ENCODE data around the gene CAMKMT.

CAMKMT gene

DNA sequence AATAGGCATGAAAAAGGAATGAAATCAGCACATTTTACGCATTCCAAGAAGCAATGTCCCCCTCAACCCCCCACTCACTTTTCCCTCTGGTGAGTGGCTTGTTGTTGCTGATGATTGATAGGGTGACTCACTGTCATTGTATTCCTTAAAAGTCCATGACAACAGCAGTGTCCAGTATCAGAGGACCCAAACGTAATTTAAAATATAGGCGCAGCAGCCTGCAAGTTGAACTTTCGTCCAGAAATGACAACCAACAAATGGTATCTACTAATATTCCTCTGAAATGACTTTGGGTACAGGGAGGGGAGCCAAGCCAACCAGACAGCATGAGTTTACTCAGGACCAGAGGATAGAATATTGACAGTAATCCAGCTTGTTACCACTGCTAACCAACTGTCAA lies 396.8 kb downstream of the CAMKMT start:
- TF ChIP-seq ZBTB7A (IDR thresholded peaks at IDR 0.05; ENCODE audit: low read depth) (no peak), TAF1 (IDR thresholded peaks at IDR 0.05; ENCODE audit: low read depth) (no peak), CEBPB (IDR thresholded peaks at IDR 0.05) (no peak), EP300 (IDR thresholded peaks at IDR 0.05; ENCODE audit: borderline replicate concordance) (no peak), MAX (IDR thresholded peaks at IDR 0.05) (no peak), NFIC (IDR thresholded peaks at IDR 0.05) (no peak), REST (IDR thresholded peaks at IDR 0.05; ENCODE audit: low read depth) (no peak), CREB1 (IDR thresholded peaks at IDR 0.05; ENCODE audit: low read depth) (no peak), FOXM1 (IDR thresholded peaks at IDR 0.05; ENCODE audit: borderline replicate concordance, low read depth) (no peak), USF1 (IDR thresholded peaks at IDR 0.05) (no peak), EGR1 (IDR thresholded peaks at IDR 0.05) (no peak), YY1 (IDR thresholded peaks at IDR 0.05; ENCODE audit: low read depth) (no peak), TEAD4 (IDR thresholded peaks at IDR 0.05) (no peak)

GRCh38 chr2:44759823-44760222 lies 398.1 kb downstream of the CAMKMT start:
- TF ChIP-seq TEAD4 (IDR thresholded peaks at IDR 0.05) (no peak), EP300 (IDR thresholded peaks at IDR 0.05; ENCODE audit: borderline replicate concordance) (no peak), CREB1 (IDR thresholded peaks at IDR 0.05; ENCODE audit: low read depth) (no peak), TCF12 (IDR thresholded peaks at IDR 0.05; ENCODE audit: low read depth) (no peak), USF1 (IDR thresholded peaks at IDR 0.05) (no peak), EGR1 (IDR thresholded peaks at IDR 0.05) (no peak), NFIC (IDR thresholded peaks at IDR 0.05) (no peak), FOXM1 (IDR thresholded peaks at IDR 0.05; ENCODE audit: borderline replicate concordance, low read depth) (no peak), ZBTB7A (IDR thresholded peaks at IDR 0.05; ENCODE audit: low read depth) (no peak), CEBPB (IDR thresholded peaks at IDR 0.05) (no peak), YY1 (IDR thresholded peaks at IDR 0.05; ENCODE audit: low read depth) (no peak), REST (IDR thresholded peaks at IDR 0.05; ENCODE audit: low read depth) (no peak), TAF1 (IDR thresholded peaks at IDR 0.05; ENCODE audit: low read depth) (no peak), RAD21 (IDR thresholded peaks at IDR 0.05; ENCODE audit: low read depth) (no peak), MAX (IDR thresholded peaks at IDR 0.05) (no peak)

GRCh38 chr2:44763275-44763782 lies 401.6 kb downstream of the CAMKMT start:
- TF ChIP-seq TCF12 (IDR thresholded peaks at IDR 0.05; ENCODE audit: low read depth) (no peak), EP300 (IDR thresholded peaks at IDR 0.05; ENCODE audit: borderline replicate concordance) (no peak), NFIC (IDR thresholded peaks at IDR 0.05) (no peak), CREB1 (IDR thresholded peaks at IDR 0.05; ENCODE audit: low read depth) (no peak), TEAD4 (IDR thresholded peaks at IDR 0.05) (no peak), EGR1 (IDR thresholded peaks at IDR 0.05) (no peak), USF1 (IDR thresholded peaks at IDR 0.05) (no peak), CEBPB (IDR thresholded peaks at IDR 0.05) (no peak), RAD21 (IDR thresholded peaks at IDR 0.05; ENCODE audit: low read depth) (no peak)

DNA sequence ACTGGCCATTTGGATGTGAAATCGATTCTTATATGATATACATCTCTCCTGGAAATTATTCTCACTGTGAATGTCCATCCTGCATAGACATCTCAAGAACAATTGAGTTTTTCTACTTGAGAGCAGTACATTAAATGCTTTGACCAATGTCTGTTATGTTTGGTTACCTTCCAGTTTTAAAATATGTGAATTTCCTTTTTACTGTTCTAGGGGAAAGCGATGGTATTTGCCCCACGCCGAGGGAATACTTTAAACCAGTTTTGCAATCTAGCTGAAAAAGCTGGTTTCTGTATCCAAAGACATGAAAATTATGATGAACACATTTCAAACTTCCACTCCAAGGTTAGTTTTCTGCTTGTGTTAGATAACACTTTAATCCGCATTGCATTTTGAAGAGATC lies 404.5 kb downstream of the CAMKMT start:
- no peak for TF ChIP-seq YY1 (IDR thresholded peaks at IDR 0.05; ENCODE audit: low read depth)
- TF ChIP-seq TEAD4 (IDR thresholded peaks at IDR 0.05): no peak

DNA sequence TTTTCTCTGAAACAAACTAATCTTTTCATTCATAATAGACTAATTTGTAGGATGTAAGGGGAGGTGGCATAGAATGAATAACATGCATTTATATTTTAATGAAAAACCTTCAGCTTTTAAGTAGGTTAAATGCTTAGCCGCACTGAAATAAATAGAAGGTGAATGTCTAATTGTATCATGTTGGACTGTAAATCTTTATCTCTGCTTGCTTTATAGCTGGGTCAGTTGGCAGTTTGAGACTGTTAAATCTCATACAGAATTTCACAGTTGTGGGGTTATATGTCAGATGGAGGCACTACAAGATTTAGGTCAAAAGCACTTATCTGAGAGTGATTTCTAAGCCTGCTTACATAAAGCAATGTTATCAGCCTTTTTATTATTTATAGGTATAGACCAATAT lies 405.0 kb downstream of the CAMKMT start:
- no peak for TF ChIP-seq YY1 (IDR thresholded peaks at IDR 0.05; ENCODE audit: low read depth)
- no peak for TF ChIP-seq RAD21 (IDR thresholded peaks at IDR 0.05; ENCODE audit: low read depth)
- TF ChIP-seq CREB1 (IDR thresholded peaks at IDR 0.05; ENCODE audit: low read depth): no peak
- no peak for TF ChIP-seq EGR1 (IDR thresholded peaks at IDR 0.05)
- no peak for TF ChIP-seq TEAD4 (IDR thresholded peaks at IDR 0.05)
- no peak for TF ChIP-seq ZBTB7A (IDR thresholded peaks at IDR 0.05; ENCODE audit: low read depth)
- no peak for TF ChIP-seq MAX (IDR thresholded peaks at IDR 0.05)
- no peak for TF ChIP-seq TCF12 (IDR thresholded peaks at IDR 0.05; ENCODE audit: low read depth)
- TF ChIP-seq REST (IDR thresholded peaks at IDR 0.05; ENCODE audit: low read depth): no peak
- TF ChIP-seq FOXM1 (IDR thresholded peaks at IDR 0.05; ENCODE audit: borderline replicate concordance, low read depth): no peak
- no peak for TF ChIP-seq TAF1 (IDR thresholded peaks at IDR 0.05; ENCODE audit: low read depth)
